Endodermal cell (in vitro differentiated cells): Measurements from ENCODE around the gene PIK3C3. TPM values are rescaled to one million over a fixed set of nuclear protein-coding genes. Genes with fewer than 3 reads are reported as not detected.

ENCODE experiments used
- DNase-seq: peaks from one replicate; pipeline ENCODE4 v3.0.0-alpha.2; 2017
- H3K27ac ChIP-seq: 2 replicates; pipeline ENCODE4 v1.5.1; 2013; ENCODE audit warnings: mild to moderate bottlenecking, low read depth, low read length, moderate library complexity
- H3K27me3 ChIP-seq: 2 replicates; pipeline ENCODE4 v1.6.1; 2013; ENCODE audit warnings: mild to moderate bottlenecking, low read length, moderate library complexity; ENCODE audit not compliant: insufficient read depth, control insufficient read depth, poor library complexity, severe bottlenecking
- H3K36me3 ChIP-seq: 2 replicates; pipeline ENCODE4 v1.7.0; 2013; ENCODE audit warnings: mild to moderate bottlenecking, low read length, moderate library complexity; ENCODE audit not compliant: control insufficient read depth, insufficient read depth
- H3K4me1 ChIP-seq: one replicate; pipeline ENCODE4 v1.7.0; 2013; ENCODE audit warnings: low read length; ENCODE audit not compliant: control insufficient read depth, insufficient read depth
- H3K4me3 ChIP-seq: 2 replicates; pipeline ENCODE4 v1.5.1; 2013; ENCODE audit warnings: mild to moderate bottlenecking, low read length, moderate library complexity
- H3K9ac ChIP-seq: 2 replicates; pipeline ENCODE4 v1.6.1; 2013; ENCODE audit warnings: mild to moderate bottlenecking, low read length, moderate library complexity; ENCODE audit not compliant: poor library complexity, severe bottlenecking; ENCODE audit errors: extremely low read depth
- H3K9me3 ChIP-seq: 2 replicates; pipeline ENCODE4 v1.6.1; 2013; ENCODE audit warnings: mild to moderate bottlenecking, low read length, moderate library complexity; ENCODE audit not compliant: control insufficient read depth
- H3K27ac Mint-ChIP-seq: 2 replicates; pipeline ENCODE4 v1.8.0; 2020; ENCODE audit warnings: mixed read lengths
- H3K27me3 Mint-ChIP-seq: 2 replicates; pipeline ENCODE4 v1.8.0; 2021; ENCODE audit warnings: mild to moderate bottlenecking, mixed read lengths; ENCODE audit not compliant: insufficient read depth
- H3K36me3 Mint-ChIP-seq: 2 replicates; pipeline ENCODE4 v1.8.0; 2020; ENCODE audit warnings: low read depth, mixed read lengths
- H3K4me1 Mint-ChIP-seq: 2 replicates; pipeline ENCODE4 v1.8.0; 2020; ENCODE audit warnings: mixed read lengths
- H3K4me3 Mint-ChIP-seq: 2 replicates; pipeline ENCODE4 v1.8.0; 2020; ENCODE audit warnings: mild to moderate bottlenecking, moderate library complexity, mixed read lengths
- H3K9me3 Mint-ChIP-seq: 2 replicates; pipeline ENCODE4 v1.8.0; 2020; ENCODE audit warnings: mild to moderate bottlenecking, mixed read lengths
- CTCF ChIP-seq: fragments of 200-600 bp; sonication (generic); conservative IDR thresholded peaks from 2 replicates; pipeline ENCODE4 v1.5.0; 2021; ENCODE audit warnings: antibody characterized with exemption, mild to moderate bottlenecking
- WGBS, 2 experiments: methylation state at CpG; one replicate each; pipeline versions ENCODE4 v1.1.5 to v1.1.7; 2013; ENCODE audit warnings: missing lambda C conversion rate in 2 of 2, mixed read lengths in 1 of 2; ENCODE audit not compliant: insufficient coverage in 1 of 2, insufficient read length in 1 of 2; 5-methylcytosine and 5-hydroxymethylcytosine counted together
- total RNA-seq, 2 donors: library from RNA; stranded (reverse); fragmentation: NEBNext Ultra II Directional in 1 of 2; extraction: Animal tissue kit (Norgen Biotek cat#: 25700) in 1 of 2; gene quantifications; 2 replicates in 1 of 2; 3 replicates in 1 of 2; pipeline ENCODE4 v1.2.1, GENCODE V29; 2021

PIK3C3 gene
- total RNA-seq, 2 donors from 2014 or later = 47.0 to 64.8 TPM

DNA sequence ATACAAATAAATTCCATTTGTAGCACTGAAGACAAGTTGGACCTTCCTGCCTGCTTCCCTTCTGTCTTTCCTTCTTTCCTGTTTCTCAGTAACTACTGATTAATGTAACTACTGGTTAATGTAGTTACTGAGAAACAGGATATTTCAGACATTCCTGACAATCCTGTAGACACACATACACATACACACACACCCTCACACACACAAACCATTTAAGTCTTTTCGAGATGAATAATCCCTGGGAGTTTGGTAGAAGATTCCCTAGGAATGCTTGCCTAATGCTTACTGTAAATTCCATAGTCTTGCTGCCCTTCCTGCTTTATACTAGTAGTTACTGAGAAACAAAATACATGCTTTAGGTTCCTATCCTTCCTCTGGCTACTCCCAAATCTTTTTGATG lies 83.9 kb downstream of the PIK3C3 start:
- H3K27ac Mint-ChIP-seq = peak overlapping the region; percentile 62
- DNase-seq = no peak
- Histone ChIP-seq H3K27me3 (no peaks in the 10 kb centered on the region), H3K27ac (no peak overlapping the region), H3K36me3 (peaks cover 69% of the 10 kb centered on the region), H3K4me3 (no peak overlapping the region), H3K9me3 (no peaks in the 10 kb centered on the region), H3K4me1 (no peaks in the 10 kb centered on the region), H3K9ac (no peak overlapping the region)
- H3K9me3 Mint-ChIP-seq = no peaks in the 10 kb centered on the region
- H3K4me3 Mint-ChIP-seq = no peak overlapping the region
- H3K4me1 Mint-ChIP-seq = no peaks in the 10 kb centered on the region
- 100% methylated on average over 1 of the region's 1 CpG for WGBS, 2 experiments
- TF ChIP-seq CTCF = no peak
- no peaks in the 10 kb centered on the region for H3K27me3 Mint-ChIP-seq
- peaks cover 63% of the 10 kb centered on the region for H3K36me3 Mint-ChIP-seq

DNA sequence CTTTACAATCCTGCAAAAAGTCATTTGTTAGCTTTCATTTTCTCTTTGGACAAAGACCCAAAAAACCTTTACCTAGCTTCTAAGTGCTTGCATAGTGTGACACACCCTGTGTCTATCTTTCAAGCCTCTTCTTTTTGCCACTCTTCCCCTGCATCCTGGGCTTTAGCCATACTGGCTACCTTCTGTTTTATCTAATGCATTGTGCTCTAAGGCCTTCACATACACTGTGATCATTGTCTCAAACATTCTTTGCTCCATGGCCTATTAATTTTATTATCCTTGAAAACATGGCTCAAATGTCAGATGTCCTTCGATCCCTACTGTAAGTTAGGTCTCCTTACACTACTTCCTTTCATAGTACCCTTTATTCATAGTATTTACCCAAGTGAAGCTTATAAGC lies 84.4 kb downstream of the PIK3C3 start:
- no peaks in the 10 kb centered on the region for H3K27me3 Mint-ChIP-seq
- no peaks in the 10 kb centered on the region for H3K27me3 ChIP-seq
- peaks cover 62% of the 10 kb centered on the region for H3K36me3 Mint-ChIP-seq
- no peak for DNase-seq
- H3K9me3 ChIP-seq = no peaks in the 10 kb centered on the region
- H3K9me3 Mint-ChIP-seq = no peaks in the 10 kb centered on the region
- no peak overlapping the region for H3K27ac ChIP-seq
- H3K4me1 ChIP-seq = no peaks in the 10 kb centered on the region
- H3K9ac ChIP-seq = no peak overlapping the region
- 97 to 100% methylated on average over 1 of the region's 1 CpG for WGBS, 2 experiments
- peaks cover 69% of the 10 kb centered on the region for H3K36me3 ChIP-seq
- H3K4me3 Mint-ChIP-seq = no peak overlapping the region
- no peak for TF ChIP-seq CTCF
- no peak overlapping the region for H3K4me3 ChIP-seq
- no peak overlapping the region for H3K27ac Mint-ChIP-seq
- H3K4me1 Mint-ChIP-seq = no peaks in the 10 kb centered on the region

- Mint-ChIP-seq H3K4me1 (no peaks in the 10 kb centered on the region), H3K4me3 (no peak overlapping the region), H3K27me3 (no peaks in the 10 kb centered on the region), H3K36me3 (peaks cover 58% of the 10 kb centered on the region), H3K27ac (no peak overlapping the region), H3K9me3 (no peaks in the 10 kb centered on the region)
- H3K27ac ChIP-seq = no peak overlapping the region
- WGBS, 2 experiments = no CpG with 5 or more reads among the region's 1 CpG
- H3K27me3 ChIP-seq = no peaks in the 10 kb centered on the region
- H3K4me1 ChIP-seq = no peaks in the 10 kb centered on the region
- no peak overlapping the region for H3K4me3 ChIP-seq
- peaks cover 60% of the 10 kb centered on the region for H3K36me3 ChIP-seq
- TF ChIP-seq CTCF = no peak
- H3K9ac ChIP-seq = no peak overlapping the region
- DNase-seq = no peak
- H3K9me3 ChIP-seq = no peaks in the 10 kb centered on the region
Observed at GRCh38 chr18:42041793-42042192, 86.8 kb downstream of the PIK3C3 start.
